HG03097 (cell line): Measurements from ENCODE around the gene DUSP22.
"Not testable (repeated sequence)": the region's sequence is repeated elsewhere in the genome, so short reads cannot be mapped to it uniquely, and the experiment has no call there.

Experiments
- ATAC-seq: cut with Tn5 transposase; IDR thresholded peaks from one replicate; pipeline ENCODE4 v1.9.1; 2021; ENCODE audit not compliant: unreplicated experiment, low FRiP score

Gene DUSP22

GRCh38 chr6:279341-280029 is 12.8 kb upstream of the DUSP22 start:
- ATAC-seq = no peak

DNA sequence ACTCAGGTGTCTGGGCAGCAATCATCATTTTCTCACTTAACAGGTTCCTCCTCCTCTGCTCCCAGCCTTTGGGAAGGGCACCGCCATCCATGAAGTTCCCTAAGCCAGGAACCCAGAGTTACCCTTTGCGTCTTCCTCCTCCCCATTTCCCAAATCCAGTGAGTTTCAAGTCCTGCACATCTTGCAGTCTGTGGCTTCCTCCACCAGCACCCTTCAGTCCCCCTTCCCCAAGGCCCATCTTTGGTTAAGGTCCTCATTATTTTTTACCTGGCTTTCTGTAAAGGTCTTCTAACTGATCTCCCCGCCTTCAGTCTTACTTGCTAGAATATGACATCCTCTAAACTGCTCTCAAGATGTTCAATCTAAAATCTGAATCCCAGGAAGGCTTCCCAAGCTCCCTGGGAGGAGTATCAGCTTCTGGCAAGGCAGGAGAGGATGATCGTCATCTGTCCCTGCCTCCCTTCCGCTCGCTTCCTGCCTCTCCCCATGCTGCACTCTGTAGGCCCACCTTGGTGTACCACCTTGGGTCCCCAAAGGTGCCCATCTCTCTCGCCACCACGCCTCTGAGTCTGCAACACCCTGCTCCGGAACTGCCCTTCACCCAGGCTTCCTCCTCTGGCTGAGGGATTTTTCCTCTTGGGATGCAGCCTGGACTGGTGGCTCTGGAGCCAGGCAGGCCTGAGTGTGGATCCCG is 11.4 kb upstream of the DUSP22 start:
- no peak for ATAC-seq

DNA sequence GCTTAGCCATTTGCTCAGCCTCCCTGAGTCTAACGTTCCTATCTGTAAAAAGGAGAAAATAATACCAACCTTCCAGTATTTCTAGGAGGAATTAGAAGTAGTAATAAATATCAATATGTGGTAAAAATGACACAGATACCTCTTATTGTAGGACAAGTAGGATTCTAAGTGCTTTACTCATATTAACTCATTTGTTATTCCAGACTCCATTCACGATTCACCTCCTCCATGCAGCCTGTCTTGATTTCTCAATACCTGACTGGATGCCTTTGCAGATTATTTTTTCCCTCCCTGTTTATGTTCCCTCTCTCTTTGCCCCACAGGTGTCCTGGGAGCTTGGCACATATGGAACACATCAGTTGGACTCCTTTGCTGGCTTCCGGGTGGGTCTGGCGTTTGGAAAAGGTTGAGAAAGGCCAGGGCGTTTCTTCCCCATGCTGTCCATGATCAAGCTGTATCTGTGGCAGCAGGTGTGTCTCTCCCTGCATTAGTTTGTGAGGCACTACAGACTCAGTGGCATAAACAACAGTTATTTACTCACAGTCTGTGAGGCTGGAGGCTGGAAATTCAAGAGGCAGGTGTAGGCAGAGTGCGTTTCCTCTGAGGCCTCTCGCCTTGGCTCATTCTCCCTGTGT is 10.7 kb upstream of the DUSP22 start:
- no peak for ATAC-seq

GRCh38 chr6:282177-282866 is 10.0 kb upstream of the DUSP22 start:
- no peak for ATAC-seq

GRCh38 chr6:282867-283416 is 9.3 kb upstream of the DUSP22 start:
- ATAC-seq = no peak

- no peak for ATAC-seq
These were observed 7.8 kb upstream of the DUSP22 start for GRCh38 chr6:284486-284885.

DNA sequence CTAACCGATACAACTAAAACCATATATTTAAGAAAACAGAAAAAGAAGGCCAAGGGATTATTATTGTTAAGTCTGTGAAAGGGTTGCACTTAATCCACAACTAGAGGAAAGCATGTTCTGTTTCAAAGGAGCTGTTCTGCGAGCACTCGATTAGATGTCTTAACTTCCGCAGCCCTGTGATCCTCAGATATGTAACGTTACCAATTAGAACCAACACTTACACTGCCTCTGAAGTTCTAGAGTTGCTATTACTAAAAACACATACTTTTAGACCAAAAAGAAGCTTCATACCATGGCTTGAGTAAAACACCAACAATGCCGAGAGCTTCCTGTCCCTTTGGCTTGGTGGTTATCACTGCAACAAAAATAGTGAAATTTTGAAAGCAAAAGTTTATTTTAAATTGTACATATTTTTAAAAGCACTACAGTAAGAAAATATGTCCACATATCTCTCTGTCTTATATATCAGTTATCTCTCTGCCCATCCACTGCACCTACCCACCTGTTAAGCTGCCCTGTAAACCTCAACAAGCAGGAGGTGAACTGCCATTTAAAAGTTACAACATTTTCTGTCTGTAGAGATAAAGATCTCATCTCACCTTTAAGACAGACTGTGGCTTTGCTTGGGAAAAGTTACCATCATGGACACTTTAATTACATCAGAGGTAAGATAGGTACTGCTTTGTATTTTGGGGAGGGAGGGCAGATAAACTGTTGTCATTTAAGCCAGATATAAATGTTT is 7.1 kb upstream of the DUSP22 start:
- ATAC-seq = no peak

DNA sequence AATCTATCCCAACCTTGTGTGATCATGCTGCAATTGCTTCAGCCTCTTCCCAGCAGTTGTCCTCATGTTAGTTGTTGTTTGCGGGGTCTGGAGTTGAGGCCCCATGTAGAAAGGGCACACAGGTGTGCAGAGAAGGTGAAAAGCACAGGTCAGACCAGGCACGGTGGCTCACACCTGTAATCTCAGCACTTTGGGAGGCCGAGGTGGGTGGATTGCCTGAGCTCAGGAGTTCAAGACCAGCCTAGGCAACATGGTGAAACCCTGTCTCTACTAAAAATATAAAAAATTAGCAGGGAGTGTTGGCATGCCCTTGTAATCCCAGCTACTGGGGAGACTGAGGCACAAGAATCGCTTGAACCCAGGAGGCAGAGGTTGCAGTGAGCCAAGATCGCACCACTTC is 6.4 kb upstream of the DUSP22 start:
- not testable (repeated sequence) for ATAC-seq

DNA sequence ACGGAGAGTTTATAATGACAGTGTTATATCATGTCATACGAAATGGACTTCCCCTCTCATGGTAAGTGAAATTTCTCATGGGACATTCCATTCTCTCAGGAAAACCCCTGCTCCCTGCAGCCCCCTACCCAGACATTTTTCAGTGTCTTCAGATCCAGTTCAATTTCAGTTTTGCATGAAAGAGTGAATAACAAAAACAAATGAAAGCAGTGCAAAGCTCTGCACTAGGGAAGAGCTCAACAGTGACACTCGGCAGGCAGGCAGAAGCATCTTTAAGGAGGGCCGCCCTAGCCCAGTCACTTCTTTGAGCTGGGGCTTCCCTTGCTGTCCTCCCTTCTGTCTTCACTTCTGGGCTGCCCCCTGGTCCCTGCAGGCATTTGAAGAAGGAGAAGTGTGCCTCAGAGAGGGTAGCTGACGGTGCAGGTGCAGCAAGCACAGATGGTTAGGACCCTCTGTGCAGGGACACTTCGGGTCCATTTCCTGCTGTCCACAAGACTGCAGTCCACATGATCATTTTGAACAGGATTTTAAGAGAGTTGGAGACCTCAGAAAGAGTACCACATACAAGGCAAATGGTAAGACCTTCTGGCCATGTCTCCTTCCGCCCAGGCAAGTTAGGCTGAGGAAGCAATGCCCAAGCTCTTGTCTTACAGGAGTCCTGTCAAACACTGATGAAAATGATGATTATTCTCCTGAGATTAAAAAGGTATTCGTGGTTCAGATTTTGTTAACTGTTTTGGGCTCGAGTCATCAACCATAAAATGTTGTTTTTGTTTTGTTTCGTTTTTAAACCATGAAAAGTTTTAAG is 5.4 kb upstream of the DUSP22 start:
- no peak for ATAC-seq

DNA sequence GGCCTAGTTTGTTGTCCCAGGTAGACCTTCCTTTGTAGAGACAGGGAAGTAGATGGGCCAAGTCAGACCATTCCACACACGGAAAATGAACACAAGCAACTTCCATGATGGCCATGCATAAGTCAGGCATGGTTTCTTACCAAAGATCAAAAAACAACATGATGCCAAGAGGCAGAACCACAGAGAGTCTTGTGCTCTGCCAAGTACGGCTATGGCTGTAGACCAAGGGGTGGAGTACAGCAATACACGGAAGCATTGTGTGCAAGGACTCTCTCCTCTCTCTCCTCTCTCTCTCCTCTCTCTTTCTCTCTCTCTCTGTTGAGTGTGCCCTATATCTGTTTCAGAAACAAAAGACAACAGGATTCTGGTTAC is 4.8 kb upstream of the DUSP22 start:
- no peak for ATAC-seq

DNA sequence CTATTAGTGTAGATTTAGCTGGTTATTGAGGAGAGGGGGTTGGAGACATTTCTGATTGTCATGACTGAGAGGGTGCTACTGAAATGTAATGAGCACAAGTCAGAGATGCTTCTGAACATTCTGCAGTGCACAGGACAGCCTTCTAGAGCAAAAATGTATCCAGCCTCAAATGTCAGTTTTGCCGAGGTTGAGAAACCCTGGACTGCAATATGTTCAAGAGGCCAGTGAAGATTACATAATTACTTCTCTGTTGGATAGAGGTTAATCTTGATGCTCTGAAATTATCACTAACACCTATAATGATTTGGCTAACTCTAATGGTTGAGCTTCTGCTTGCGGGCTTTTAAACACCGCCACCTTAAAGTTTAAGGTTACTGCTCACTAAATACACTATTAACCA is 3.4 kb upstream of the DUSP22 start:
- no peak for ATAC-seq

- no peak for ATAC-seq
These were observed 2.0 kb upstream of the DUSP22 start for GRCh38 chr6:290111-290922.

- no peak for ATAC-seq
These were observed 1.0 kb upstream of the DUSP22 start for GRCh38 chr6:291204-291696.

GRCh38 chr6:292506-293192 is 362 bp downstream of the DUSP22 start:
- peak; percentile 23 for ATAC-seq

DNA sequence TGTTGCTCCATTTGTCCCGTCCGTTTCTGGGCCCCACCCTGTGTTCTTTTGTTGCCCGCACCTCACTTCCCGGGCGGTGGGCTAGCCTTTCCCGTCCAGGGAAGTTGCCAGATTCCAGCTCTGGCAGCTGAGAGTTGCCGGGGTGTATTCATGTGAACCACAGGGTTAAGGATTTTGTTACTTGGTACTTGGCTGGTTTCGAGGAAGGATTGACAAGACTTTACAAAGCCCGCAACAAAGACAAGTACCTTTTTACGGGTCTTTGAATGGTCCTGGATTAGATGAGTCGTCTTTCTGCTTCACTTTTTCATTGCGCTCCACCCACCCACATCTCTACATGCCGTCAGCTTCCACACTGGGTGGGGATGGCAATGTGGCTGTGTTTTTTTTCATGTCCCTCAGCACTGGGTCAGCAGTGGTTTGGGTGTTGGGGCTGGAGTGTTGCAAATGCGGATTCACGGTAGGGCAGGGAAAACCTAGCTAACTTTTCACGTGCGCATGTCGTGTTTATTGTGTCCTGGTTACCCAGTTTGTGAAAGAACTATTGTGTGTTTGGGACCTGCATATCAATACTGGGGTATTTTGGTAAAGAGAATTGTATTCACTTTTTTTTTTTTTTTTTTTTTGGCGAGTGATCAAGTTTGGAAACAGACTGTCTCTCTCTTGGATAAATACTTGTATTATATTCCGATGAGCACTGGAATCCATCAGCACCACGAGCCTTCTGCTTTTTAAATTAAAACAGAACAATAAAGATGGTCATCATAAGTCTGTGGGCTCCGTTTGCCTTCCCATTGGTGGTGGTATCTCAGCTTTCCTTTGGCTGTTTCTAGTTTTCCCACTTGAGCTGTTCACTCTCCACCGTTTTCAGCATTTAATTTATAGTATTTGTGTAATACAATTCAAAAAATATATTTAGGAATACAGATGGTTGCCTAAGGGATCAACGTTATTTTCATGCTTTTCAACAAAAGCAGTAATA is 1.2 kb downstream of the DUSP22 start:
- no peak for ATAC-seq

GRCh38 chr6:294656-295565 is 2.6 kb downstream of the DUSP22 start:
- ATAC-seq = no peak
